ENCODE measurements around the gene ANKS1B.
A peak's percentile ranks its signal among the peaks of the same experiment; 100 is the strongest.

DNA sequence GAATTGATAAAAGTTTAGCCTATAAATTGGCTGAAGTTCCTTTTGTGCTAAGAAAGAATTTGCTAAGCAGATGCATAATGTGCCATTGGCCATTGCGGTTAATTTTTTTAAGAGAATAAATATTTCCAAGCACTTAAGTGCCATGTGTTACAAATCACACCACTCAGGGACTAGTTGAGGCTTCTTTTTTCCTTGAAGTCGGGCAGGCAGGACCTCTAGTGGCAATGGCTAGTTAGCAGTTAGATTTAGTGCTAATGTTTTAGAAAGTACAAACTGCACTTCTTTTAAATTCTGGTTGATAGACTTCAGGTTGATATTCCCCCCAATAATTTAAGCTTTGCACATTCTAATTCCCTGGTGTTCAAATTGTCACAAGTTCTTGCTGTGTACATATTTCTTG is 1045.4 kb downstream of the ANKS1B start:
- TF ChIP-seq POLR2A (IDR thresholded peaks at IDR 0.05), result no peak
- TF ChIP-seq, protein P1, sequence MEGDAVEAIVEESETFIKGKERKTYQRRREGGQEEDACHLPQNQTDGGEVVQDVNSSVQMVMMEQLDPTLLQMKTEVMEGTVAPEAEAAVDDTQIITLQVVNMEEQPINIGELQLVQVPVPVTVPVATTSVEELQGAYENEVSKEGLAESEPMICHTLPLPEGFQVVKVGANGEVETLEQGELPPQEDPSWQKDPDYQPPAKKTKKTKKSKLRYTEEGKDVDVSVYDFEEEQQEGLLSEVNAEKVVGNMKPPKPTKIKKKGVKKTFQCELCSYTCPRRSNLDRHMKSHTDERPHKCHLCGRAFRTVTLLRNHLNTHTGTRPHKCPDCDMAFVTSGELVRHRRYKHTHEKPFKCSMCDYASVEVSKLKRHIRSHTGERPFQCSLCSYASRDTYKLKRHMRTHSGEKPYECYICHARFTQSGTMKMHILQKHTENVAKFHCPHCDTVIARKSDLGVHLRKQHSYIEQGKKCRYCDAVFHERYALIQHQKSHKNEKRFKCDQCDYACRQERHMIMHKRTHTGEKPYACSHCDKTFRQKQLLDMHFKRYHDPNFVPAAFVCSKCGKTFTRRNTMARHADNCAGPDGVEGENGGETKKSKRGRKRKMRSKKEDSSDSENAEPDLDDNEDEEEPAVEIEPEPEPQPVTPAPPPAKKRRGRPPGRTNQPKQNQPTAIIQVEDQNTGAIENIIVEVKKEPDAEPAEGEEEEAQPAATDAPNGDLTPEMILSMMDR (IDR thresholded peaks at IDR 0.05), result peak in 8 of 12 donors; percentile 7 to 35 (median 26)
